Adrenal gland (tissue), 12 donors: ENCODE data around the gene MAPK1IP1L. TPM values are rescaled to one million over a fixed set of nuclear protein-coding genes. Genes with fewer than 3 reads are reported as not detected.
"Not testable (repeated sequence)": the region's sequence is repeated elsewhere in the genome, so short reads cannot be mapped to it uniquely, and the experiment has no call there.

Experiments used
- DNase-seq, 7 donors: peaks; one replicate each; pipeline ENCODE4 v3.0.0-alpha.2; 2019 to 2020
- H3K27ac ChIP-seq, 5 donors: fragments of 200-600 bp; sonication (generic) in 4 of 5; 1 replicate in 3 of 5; 2 replicates in 2 of 5; pipeline versions ENCODE4 v1.5.1 to v1.8.0; 2016 to 2020; ENCODE audit warnings: mild to moderate bottlenecking in 1 of 5
- H3K27me3 ChIP-seq: fragments of 200-600 bp; 2 replicates; pipeline ENCODE4 v1.8.0; 2021
- H3K36me3 ChIP-seq, 2 donors: fragments of 200-600 bp; replicated peaks in 1 of 2; 1 replicate in 1 of 2; 2 replicates in 1 of 2; pipeline versions ENCODE4 v1.5.1 to v1.8.0; 2018 to 2022
- H3K4me1 ChIP-seq, 2 donors: fragments of 200-600 bp; replicated peaks in 1 of 2; 1 replicate in 1 of 2; 2 replicates in 1 of 2; pipeline versions ENCODE4 v1.5.1 to v1.8.0; 2018 to 2021
- H3K4me3 ChIP-seq, 4 donors: fragments of 200-600 bp; sonication (generic) in 3 of 4; one replicate each; pipeline ENCODE4 v1.5.1; 2016 to 2018
- H3K9me3 ChIP-seq, 3 donors: fragments of 200-600 bp; sonication (generic) in 1 of 3; replicated peaks in 1 of 3; 1 replicate in 2 of 3; 2 replicates in 1 of 3; pipeline versions ENCODE4 v1.5.1 to v1.8.0; 2016 to 2021
- POLR2A ChIP-seq, 2 donors: fragments of 450-650 bp; IDR thresholded peaks; one replicate each; pipeline ENCODE4 v1.6.1; 2017; ENCODE audit warnings: antibody characterized with exemption in 2 of 2, mild to moderate bottlenecking in 2 of 2, moderate library complexity in 1 of 2
- WGBS, 4 donors: extraction: QIAGEN DNeasy Blood & Tissue Kit in 2 of 4; methylation state at CpG; one replicate each; pipeline versions ENCODE4 v1.1.5 to v1.1.7; 2013 to 2017; 5-methylcytosine and 5-hydroxymethylcytosine counted together
- intact Hi-C, 2 donors: fragments of 100-400 bp; cut with DNase I; formaldehyde crosslinking; loops; one replicate each; pipeline versions ENCODE4 v1.14.1 to v1.15.0; 2022 to 2023
- polyA plus RNA-seq, 3 donors: library from polyadenylated mRNA; stranded (reverse); fragments of 200-250 nt in 2 of 3; fragments of 350-450 nt in 1 of 3; fragmentation: Illumina TruSeq in 1 of 3; extraction: RNeasy Lipid Tissue Mini Kit (QIAGEN cat#74804) in 1 of 3; gene quantifications; one replicate each; pipeline ENCODE4 v1.2.3, GENCODE V29; 2013 to 2014
- total RNA-seq, 9 donors: library from RNA; depleted of rRNA in 4 of 9; stranded (reverse); fragments of >200 nt in 4 of 9; fragments of 120-200 nt in 1 of 9; fragmentation: NEBNext Ultra II Directional in 1 of 9; extraction: Animal tissue kit (Norgen Biotek cat#: 25700) in 1 of 9; gene quantifications; one replicate each; pipeline versions ENCODE4 v1.1.0 to v1.2.4, GENCODE V29; 2013 to 2023
- TF ChIP-seq, protein P1 (sequence below), 6 experiments: fragments of 450-650 bp in 4 of 6; fragments of 200-600 bp in 2 of 6; sonication (generic) in 1 of 6; IDR thresholded peaks; 1 replicate in 5 of 6; 2 replicates in 1 of 6; pipeline versions ENCODE4 v1.5.1 to v1.8.0; 2016 to 2021; ENCODE audit warnings: antibody characterized with exemption in 6 of 6, mild to moderate bottlenecking in 2 of 6, moderate library complexity in 1 of 6
- donor health status: healthy with polysubstance abuse.
- donor health status: Bipolar disorder and iron deficiency.
- donor health status: DM: yes; HTN: yes; CAD: no.
- donor health status: DM: no; HTN: no; CAD: no.
- donor health status: DM: no; HTN: no; CAD: no.
- donor health status: DM: yes; HTN: yes; CAD: no.

Gene MAPK1IP1L
- total and polyA plus RNA-seq, 12 donors: 23.2 to 132 (median 76.5) TPM

- Histone ChIP-seq H3K27me3 (no peaks in the 10 kb centered on the region), H3K4me3 (no peak overlapping the region), H3K4me1 (peaks cover 4 to 40% of the 10 kb centered on the region in 2 donors), H3K36me3 (peaks cover 0 to 36% of the 10 kb centered on the region in 2 donors), H3K9me3 (no peaks in the 10 kb centered on the region), H3K27ac (peak overlapping the region in 1 of 5 donors; percentile 31)
- intact Hi-C loops: no loop called here
- WGBS, 4 donors: 67 to 76% (median 71%) methylated on average over 9 to 11 of the region's 11 CpGs
- no peak for TF ChIP-seq POLR2A (IDR thresholded peaks at IDR 0.05)
- TF ChIP-seq, protein P1, sequence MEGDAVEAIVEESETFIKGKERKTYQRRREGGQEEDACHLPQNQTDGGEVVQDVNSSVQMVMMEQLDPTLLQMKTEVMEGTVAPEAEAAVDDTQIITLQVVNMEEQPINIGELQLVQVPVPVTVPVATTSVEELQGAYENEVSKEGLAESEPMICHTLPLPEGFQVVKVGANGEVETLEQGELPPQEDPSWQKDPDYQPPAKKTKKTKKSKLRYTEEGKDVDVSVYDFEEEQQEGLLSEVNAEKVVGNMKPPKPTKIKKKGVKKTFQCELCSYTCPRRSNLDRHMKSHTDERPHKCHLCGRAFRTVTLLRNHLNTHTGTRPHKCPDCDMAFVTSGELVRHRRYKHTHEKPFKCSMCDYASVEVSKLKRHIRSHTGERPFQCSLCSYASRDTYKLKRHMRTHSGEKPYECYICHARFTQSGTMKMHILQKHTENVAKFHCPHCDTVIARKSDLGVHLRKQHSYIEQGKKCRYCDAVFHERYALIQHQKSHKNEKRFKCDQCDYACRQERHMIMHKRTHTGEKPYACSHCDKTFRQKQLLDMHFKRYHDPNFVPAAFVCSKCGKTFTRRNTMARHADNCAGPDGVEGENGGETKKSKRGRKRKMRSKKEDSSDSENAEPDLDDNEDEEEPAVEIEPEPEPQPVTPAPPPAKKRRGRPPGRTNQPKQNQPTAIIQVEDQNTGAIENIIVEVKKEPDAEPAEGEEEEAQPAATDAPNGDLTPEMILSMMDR (IDR thresholded peaks at IDR 0.05): no peak
- peak; percentile 36 to 67 (median 49) for DNase-seq
These were observed 11.3 kb downstream of the MAPK1IP1L start for GRCh38 chr14:55062517-55063351.

DNA sequence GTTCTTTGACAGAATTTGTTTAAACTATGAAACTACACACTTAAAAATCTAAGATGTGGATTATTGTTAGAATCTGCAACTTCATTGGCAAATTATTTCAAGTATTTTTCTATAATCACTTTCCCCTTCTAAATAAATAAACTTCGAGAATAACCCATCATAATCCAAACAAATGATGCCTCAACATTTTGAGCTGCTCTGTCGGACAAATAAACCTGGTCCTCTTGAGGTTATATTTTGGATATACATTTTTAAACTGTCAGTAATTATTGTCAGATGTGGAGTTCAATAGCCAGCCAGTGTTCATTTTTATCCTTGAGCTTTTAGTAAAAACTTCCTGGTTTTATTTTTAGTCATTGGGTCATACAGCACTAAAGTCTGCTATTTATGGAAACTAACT is 13.4 kb downstream of the MAPK1IP1L start:
- intact Hi-C loops, H3K27me3 ChIP-seq, H3K4me3 ChIP-seq, DNase-seq, H3K9me3 ChIP-seq: not testable (repeated sequence)
- 69 to 87% (median 72%) methylated on average over 2 of the region's 2 CpGs for WGBS, 4 donors
- peaks cover 0 to 36% of the 10 kb centered on the region in 2 donors for H3K36me3 ChIP-seq
- peaks cover 4 to 33% of the 10 kb centered on the region in 2 donors for H3K4me1 ChIP-seq
- peak overlapping the region in 1 of 5 donors; percentile 27 for H3K27ac ChIP-seq

GRCh38 chr14:55065411-55065810 is 14.0 kb downstream of the MAPK1IP1L start:
- TF ChIP-seq POLR2A (IDR thresholded peaks at IDR 0.05): no peak
- TF ChIP-seq, protein P1 (IDR thresholded peaks at IDR 0.05): no peak
- Histone ChIP-seq H3K27ac (peak overlapping the region in 3 of 5 donors; percentile 27 to 59 (median 27)), H3K4me3 (no peak overlapping the region), H3K36me3 (peaks cover 0 to 36% of the 10 kb centered on the region in 2 donors), H3K27me3 (no peaks in the 10 kb centered on the region), H3K9me3 (no peaks in the 10 kb centered on the region), H3K4me1 (peaks cover 4 to 33% of the 10 kb centered on the region in 2 donors)
- DNase-seq: no peak
- intact Hi-C loops: no loop called here
- WGBS, 4 donors: 41 to 45% (median 43%) methylated on average over 2 of the region's 2 CpGs

- Histone ChIP-seq H3K36me3 (peaks cover 0 to 36% of the 10 kb centered on the region in 2 donors), H3K4me1 (peaks cover 5 to 38% of the 10 kb centered on the region in 2 donors), H3K9me3 (no peaks in the 10 kb centered on the region), H3K27me3 (no peaks in the 10 kb centered on the region), H3K4me3 (no peak overlapping the region), H3K27ac (peak overlapping the region in 1 of 5 donors; percentile 23)
- intact Hi-C loops: no loop called here
- TF ChIP-seq POLR2A (IDR thresholded peaks at IDR 0.05): no peak
- TF ChIP-seq, protein P1 (IDR thresholded peaks at IDR 0.05): no peak
- 60 to 76% (median 74%) methylated on average over 1 of the region's 1 CpG for WGBS, 4 donors
- no peak for DNase-seq
These were observed 14.8 kb downstream of the MAPK1IP1L start for GRCh38 chr14:55066223-55066622.
